Measurements from ENCODE around the gene BRWD1. TPM values are rescaled to one million over a fixed set of nuclear protein-coding genes. Genes with fewer than 3 reads are reported as not detected.
"Not testable (repeated sequence)": the region's sequence is repeated elsewhere in the genome, so short reads cannot be mapped to it uniquely, and the experiment has no call there.

Gene BRWD1
- total RNA-seq, 2 donors from 2014 or later: 71.9 to 81.6 TPM

DNA sequence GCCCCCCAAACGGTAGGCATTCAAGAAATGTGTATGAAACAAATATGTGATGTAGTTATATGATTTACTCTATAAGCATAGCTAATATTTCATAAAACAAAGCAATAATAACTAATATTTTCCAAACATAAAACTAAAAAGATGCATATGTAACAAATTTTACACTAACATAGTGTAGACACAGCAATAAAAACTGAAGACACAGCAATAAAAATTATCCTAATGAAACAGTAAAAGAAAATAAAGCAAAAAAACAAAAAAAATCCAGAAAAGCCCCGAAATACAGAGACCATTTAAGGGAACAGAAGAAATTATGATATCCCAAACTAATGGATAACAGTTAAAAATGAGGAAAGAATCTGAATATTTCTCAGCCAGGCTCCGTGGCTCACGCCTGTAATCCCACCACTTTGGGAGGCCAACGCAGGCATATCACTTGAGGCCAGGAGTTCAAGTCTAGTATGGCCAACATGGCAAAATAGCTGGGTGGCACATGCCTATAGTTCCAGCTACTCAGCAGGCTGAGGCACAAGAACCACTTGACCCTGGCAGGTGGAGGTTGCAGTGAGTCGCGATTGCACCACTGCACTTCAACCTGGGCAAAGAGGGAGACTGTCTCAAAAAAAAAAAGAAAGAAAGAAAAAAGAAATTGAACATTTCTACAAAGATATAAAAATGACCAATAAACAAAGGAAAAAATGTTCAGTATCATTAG lies 92.0 kb downstream of the BRWD1 start:
- peaks cover 13% of the 10 kb centered on the region for H3K4me1 Mint-ChIP-seq
- no peak overlapping the region for H3K4me3 Mint-ChIP-seq
- no peaks in the 10 kb centered on the region for H3K9me3 ChIP-seq (ENCODE audit: control insufficient read depth, low read length, poor library complexity, severe bottlenecking)
- ATAC-seq (no peak), DNase-seq (no peak)
- no peaks in the 10 kb centered on the region for H3K27me3 Mint-ChIP-seq
- peak overlapping the region; percentile 37 for H3K27ac Mint-ChIP-seq
- peaks cover 10% of the 10 kb centered on the region for H3K36me3 Mint-ChIP-seq (ENCODE audit: low read depth)

DNA sequence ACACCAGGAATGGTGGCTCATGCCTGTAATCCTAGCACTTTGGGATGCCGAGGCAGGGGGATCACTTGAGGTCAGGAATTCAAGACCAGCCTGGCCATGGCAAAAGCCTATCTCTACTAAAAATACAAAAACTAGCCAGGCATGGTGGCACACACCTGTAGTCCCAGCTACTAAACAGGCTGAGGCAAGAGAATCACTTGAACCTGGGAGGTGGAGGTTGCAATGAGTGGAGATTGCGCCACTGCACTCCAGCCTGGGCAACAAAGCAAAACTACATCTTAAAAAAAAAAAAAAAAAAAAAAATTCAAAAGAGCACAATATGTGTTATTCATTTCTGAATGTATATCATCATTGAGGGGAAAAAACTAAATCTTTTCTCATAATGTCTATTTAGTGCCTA lies 92.6 kb downstream of the BRWD1 start:
- DNase-seq, ATAC-seq: not testable (repeated sequence)

DNA sequence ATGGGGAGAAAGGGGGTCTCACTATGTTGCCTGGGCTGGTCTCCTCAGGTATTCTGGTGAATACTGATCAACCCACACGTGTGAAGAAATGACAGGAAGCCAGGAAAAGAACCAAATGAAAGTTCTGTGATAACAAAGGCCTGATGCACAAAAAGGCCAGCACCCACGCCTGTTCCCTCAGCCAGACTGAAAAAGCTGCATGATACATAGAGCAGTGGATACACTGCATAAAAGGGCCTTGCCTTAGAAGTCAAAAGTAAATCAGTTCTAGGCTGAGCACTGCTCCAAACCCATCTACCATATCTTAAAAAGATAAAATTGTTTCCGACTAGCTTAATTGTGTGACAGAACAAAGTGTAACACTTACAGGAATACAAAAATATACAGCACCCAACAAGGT lies 93.3 kb downstream of the BRWD1 start:
- Mint-ChIP-seq H3K36me3 (ENCODE audit: low read depth) (peaks cover 10% of the 10 kb centered on the region), H3K27ac (no peak overlapping the region), H3K4me3 (no peak overlapping the region), H3K27me3 (no peaks in the 10 kb centered on the region), H3K4me1 (peaks cover 10% of the 10 kb centered on the region)
- ATAC-seq: no peak
- DNase-seq: no peak
- no peaks in the 10 kb centered on the region for H3K9me3 ChIP-seq (ENCODE audit: control insufficient read depth, low read length, poor library complexity, severe bottlenecking)

More for the DNA sequence above, 92.6 kb downstream of the BRWD1 start:
- H3K36me3 Mint-ChIP-seq (ENCODE audit: low read depth): peaks cover 10% of the 10 kb centered on the region
- H3K27me3 Mint-ChIP-seq; H3K9me3 ChIP-seq (ENCODE audit: control insufficient read depth, low read length, poor library complexity, severe bottlenecking); H3K4me3 Mint-ChIP-seq; H3K27ac Mint-ChIP-seq: not testable (repeated sequence)
- peaks cover 11% of the 10 kb centered on the region for H3K4me1 Mint-ChIP-seq

DNA sequence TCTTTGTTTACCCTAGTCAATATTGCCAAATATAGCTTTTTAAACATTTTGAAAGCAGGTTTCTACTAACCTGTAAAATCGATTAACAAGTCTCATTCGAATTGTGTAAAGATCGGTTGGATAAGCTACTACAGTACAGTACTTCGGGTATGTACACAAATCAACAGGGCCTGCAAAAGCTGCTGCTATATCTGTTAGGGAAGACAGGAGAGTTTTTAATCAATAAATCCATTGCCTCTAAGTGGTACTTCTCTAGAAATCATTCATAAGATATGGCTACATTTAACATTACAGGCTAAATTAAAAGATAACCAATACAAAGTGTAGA lies 95.4 kb downstream of the BRWD1 start:
- H3K4me1 Mint-ChIP-seq: peaks cover 7% of the 10 kb centered on the region
- H3K9me3 ChIP-seq (ENCODE audit: control insufficient read depth, low read length, poor library complexity, severe bottlenecking): no peaks in the 10 kb centered on the region
- ATAC-seq: no peak
- peaks cover 3% of the 10 kb centered on the region for H3K36me3 Mint-ChIP-seq (ENCODE audit: low read depth)
- H3K27ac Mint-ChIP-seq: no peak overlapping the region
- H3K27me3 Mint-ChIP-seq: no peaks in the 10 kb centered on the region
- H3K4me3 Mint-ChIP-seq: no peak overlapping the region
- DNase-seq: no peak

DNA sequence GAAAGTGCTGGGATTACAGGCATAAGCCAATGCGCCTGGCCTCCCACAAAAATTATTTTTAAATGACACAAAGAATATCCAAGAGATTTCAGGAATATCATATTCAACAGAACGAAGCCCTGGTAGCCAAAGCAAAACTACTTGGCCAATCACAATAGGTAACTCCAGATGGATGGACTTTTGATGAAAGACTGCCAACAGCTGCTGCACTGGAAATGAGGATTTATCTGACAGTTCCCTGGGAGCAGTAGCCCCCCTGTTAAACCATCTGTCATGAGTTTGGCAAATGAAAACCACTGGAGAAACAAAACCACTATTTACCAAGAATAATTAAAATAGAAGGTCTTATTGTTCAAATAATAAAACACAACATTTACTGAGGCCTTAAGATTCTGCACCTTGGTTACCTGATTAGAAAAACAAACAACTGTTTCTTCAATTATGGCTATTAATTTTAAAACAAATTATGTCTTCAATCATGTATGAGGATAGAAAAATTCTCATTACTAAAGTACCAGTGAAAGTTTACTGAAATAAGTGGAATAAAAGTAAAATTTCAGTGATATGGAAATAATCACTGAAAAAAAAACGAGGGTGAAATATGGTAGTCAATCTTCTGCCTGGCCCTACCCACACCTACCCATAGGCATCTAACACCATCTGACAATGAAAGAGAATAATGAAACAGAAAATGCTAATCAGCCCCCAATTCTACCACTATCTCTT lies 95.9 kb downstream of the BRWD1 start:
- Mint-ChIP-seq H3K4me1 (peaks cover 7% of the 10 kb centered on the region), H3K27ac (no peak overlapping the region), H3K4me3 (no peak overlapping the region), H3K36me3 (ENCODE audit: low read depth) (peaks cover 3% of the 10 kb centered on the region), H3K27me3 (no peaks in the 10 kb centered on the region)
- ATAC-seq: no peak
- no peaks in the 10 kb centered on the region for H3K9me3 ChIP-seq (ENCODE audit: control insufficient read depth, low read length, poor library complexity, severe bottlenecking)
- DNase-seq: no peak

DNA sequence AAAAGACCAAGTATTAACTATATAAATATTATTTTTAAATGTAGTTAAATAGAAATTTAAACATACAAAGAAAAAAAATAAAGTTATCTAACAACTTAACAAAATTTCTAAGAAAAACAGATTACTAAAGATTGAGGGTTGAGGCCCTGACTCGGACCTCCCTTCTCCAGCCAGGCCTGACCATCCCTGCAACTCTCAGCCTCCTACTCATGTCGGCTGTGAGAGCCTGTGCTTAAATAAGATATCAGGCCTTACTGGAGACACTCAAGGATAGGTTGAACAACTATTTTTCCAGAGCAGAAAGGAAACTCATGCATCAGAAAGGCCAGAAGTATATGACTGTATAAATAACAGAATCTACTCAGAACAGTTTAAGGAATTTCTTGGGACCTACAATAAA lies 97.1 kb downstream of the BRWD1 start:
- no peaks in the 10 kb centered on the region for H3K9me3 ChIP-seq (ENCODE audit: control insufficient read depth, low read length, poor library complexity, severe bottlenecking)
- no peak for DNase-seq
- H3K36me3 Mint-ChIP-seq (ENCODE audit: low read depth): peaks cover 3% of the 10 kb centered on the region
- no peak overlapping the region for H3K4me3 Mint-ChIP-seq
- H3K27me3 Mint-ChIP-seq: no peaks in the 10 kb centered on the region
- no peak for ATAC-seq
- peaks cover 8% of the 10 kb centered on the region for H3K4me1 Mint-ChIP-seq
- H3K27ac Mint-ChIP-seq: no peak overlapping the region

DNA sequence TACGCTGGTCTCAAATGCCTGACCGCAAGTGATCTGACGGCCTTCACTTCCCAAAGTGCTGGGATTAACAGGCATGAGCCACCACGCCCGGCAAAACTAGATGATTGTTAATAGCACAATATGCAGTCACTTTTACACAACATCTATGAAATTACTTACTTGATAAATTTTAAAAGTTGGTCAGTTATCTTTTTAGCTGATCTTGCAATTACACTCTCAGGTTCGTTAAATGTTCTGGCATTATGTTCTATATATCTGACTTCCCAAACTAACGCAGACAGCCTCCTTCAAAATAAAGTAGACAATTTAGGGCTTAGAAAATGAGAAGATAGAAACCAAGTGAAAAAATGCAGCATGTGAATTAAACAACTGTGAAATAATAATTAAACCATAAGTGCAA lies 98.4 kb downstream of the BRWD1 start:
- Mint-ChIP-seq H3K27me3 (no peaks in the 10 kb centered on the region), H3K4me1 (peaks cover 14% of the 10 kb centered on the region), H3K27ac (no peak overlapping the region), H3K4me3 (no peak overlapping the region), H3K36me3 (ENCODE audit: low read depth) (peaks cover 3% of the 10 kb centered on the region)
- ATAC-seq (no peak), DNase-seq (no peak)
- no peaks in the 10 kb centered on the region for H3K9me3 ChIP-seq (ENCODE audit: control insufficient read depth, low read length, poor library complexity, severe bottlenecking)

DNA sequence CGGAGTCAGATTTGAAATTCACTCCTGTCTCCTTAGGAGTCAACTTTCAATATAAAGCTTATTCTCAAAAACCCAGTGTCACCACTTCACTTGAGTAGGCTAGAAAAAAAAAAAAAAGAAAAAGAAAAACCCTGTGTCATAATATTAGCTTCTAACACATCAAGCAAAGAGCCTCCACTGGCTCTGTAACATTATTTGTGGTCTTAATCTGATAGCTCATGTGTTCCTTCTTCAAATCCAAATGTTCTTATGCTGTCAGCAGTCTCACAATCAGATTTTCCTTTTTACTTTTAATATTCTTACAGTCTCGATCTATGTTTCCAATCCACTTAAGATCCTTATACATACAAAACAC lies 104.1 kb downstream of the BRWD1 start:
- no peak for DNase-seq
- peak overlapping the region; percentile 3 for H3K27ac Mint-ChIP-seq
- ATAC-seq: no peak
- no peak overlapping the region for H3K4me3 Mint-ChIP-seq
- H3K27me3 Mint-ChIP-seq: no peaks in the 10 kb centered on the region
- peaks cover 6% of the 10 kb centered on the region for H3K36me3 Mint-ChIP-seq (ENCODE audit: low read depth)
- H3K4me1 Mint-ChIP-seq: peaks cover 14% of the 10 kb centered on the region
- no peaks in the 10 kb centered on the region for H3K9me3 ChIP-seq (ENCODE audit: control insufficient read depth, low read length, poor library complexity, severe bottlenecking)

DNA sequence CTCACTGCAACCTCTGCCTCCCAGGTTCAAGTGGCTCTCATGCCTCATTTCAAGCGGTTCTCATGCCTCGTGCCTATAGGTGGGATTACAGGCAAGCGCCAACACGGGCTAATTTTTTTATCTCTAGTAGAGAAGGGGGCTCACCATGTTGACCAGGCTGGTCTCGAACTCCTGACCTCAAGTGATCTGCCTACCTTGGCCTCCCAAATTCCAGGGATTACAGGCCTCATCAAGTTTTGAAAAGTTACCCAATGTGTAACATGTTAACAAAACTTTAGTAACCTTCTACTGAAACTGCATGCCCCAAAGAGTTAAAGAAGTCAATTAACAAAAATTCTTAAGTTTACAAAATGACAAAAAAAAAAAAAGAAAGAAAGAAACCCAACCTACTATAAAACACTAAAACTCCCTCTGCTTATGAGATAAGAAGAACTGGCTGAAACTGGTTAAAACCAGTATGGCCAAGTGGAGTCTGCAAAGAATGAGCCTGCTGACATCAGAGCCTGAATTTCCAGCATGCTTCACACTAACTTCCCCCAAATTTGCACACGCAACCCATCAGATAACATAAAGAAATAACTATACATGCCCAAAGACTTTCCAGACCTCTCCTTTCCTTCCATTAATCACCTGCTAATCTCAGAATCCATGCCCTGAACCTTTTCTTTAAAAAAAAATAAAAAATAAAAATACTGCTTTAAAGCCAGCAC lies 104.7 kb downstream of the BRWD1 start:
- ATAC-seq: no peak
- Mint-ChIP-seq H3K4me1 (peaks cover 14% of the 10 kb centered on the region), H3K4me3 (no peak overlapping the region), H3K36me3 (ENCODE audit: low read depth) (peaks cover 6% of the 10 kb centered on the region), H3K27ac (peak overlapping the region; percentile 3), H3K27me3 (no peaks in the 10 kb centered on the region)
- DNase-seq: no peak
- no peaks in the 10 kb centered on the region for H3K9me3 ChIP-seq (ENCODE audit: control insufficient read depth, low read length, poor library complexity, severe bottlenecking)

DNA sequence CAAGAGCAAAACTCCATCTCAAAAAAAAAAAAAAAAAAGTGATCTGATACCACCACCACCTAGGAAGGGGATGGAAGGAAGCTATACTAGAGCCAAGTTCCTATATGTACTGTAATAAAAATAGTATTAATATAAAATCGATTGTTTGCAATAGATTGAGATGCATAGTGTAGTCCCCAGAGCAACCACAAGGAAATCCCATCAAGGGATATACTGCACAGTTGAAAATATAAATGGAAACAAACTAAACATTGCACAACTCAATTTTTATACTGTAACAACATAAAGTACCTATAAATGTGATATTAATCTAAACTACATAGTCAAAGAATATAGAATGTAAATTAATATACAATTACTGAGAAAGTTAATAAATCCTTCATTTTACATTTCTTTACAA lies 109.3 kb downstream of the BRWD1 start:
- Mint-ChIP-seq H3K36me3 (ENCODE audit: low read depth) (peaks cover 10% of the 10 kb centered on the region), H3K4me3 (no peak overlapping the region)
- no peak for ATAC-seq

DNA sequence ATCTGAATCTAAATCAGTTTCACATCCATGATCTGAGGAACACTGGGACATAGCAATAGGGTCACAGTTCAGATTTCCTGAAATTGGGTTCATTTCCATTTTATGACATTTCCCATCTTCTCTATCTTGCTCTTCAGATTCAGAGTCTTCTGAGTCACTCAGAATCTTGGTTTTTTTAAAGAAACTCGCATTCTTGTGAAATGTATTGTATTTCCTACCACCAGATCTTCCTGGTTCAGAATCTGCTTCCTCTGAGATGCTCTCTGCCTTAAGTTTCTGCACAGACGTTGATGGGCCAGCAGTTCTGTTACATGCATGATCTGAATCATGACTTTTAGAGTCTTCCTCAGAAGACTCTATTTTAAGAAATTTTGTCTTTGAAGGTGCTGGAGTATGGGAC lies 114.6 kb downstream of the BRWD1 start:
- H3K4me1 Mint-ChIP-seq: peaks cover 31% of the 10 kb centered on the region
- peaks cover 26% of the 10 kb centered on the region for H3K36me3 Mint-ChIP-seq (ENCODE audit: low read depth)
- DNase-seq (no peak), ATAC-seq (no peak)
- no peaks in the 10 kb centered on the region for H3K27me3 Mint-ChIP-seq
- peak overlapping the region; percentile 29 for H3K27ac Mint-ChIP-seq
- no peaks in the 10 kb centered on the region for H3K9me3 ChIP-seq (ENCODE audit: control insufficient read depth, low read length, poor library complexity, severe bottlenecking)
- no peak overlapping the region for H3K4me3 Mint-ChIP-seq

More for the DNA sequence above, 109.3 kb downstream of the BRWD1 start:
- H3K9me3 ChIP-seq (ENCODE audit: control insufficient read depth, low read length, poor library complexity, severe bottlenecking): no peaks in the 10 kb centered on the region
- no peaks in the 10 kb centered on the region for H3K27me3 Mint-ChIP-seq
- no peak for DNase-seq
- peaks cover 10% of the 10 kb centered on the region for H3K4me1 Mint-ChIP-seq
- no peak overlapping the region for H3K27ac Mint-ChIP-seq

DNA sequence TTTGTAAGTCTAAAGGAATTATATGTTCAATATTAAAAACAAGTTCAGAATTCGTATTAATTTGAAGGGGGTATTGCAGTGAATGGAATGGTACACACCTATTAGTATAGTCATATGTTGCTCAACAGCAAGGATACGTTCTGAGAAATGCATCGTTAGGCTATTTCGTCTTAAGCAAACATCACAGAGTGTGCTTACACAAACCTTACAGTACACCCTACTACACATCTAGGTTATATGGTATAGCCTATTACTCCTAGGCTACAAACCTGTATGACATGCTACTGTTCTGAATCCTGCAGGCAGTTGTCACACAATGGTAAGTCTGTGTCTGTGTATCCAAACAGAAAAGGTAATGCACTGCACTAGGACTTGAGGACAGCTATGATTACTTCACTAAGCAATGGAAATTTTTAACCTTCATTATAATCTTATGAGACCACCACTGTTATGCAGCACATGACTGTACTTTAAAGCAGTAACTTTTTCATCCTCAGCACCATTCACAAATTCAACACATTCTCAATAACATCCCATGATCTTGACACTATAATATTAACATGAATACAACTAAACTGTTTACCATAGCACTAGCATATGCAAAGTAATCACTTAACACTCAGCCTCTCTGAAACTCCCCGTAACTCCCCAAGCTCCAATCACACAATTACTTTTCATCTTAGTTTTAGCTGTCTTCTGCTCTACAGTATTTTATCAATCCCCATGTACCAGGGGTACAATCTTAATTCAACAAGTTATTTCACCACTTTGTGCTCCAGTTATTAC lies 115.8 kb downstream of the BRWD1 start:
- Mint-ChIP-seq H3K27me3 (no peaks in the 10 kb centered on the region), H3K36me3 (ENCODE audit: low read depth) (peaks cover 26% of the 10 kb centered on the region), H3K27ac (peak overlapping the region; percentile 85), H3K4me1 (peaks cover 31% of the 10 kb centered on the region), H3K4me3 (no peak overlapping the region)
- H3K9me3 ChIP-seq (ENCODE audit: control insufficient read depth, low read length, poor library complexity, severe bottlenecking): no peaks in the 10 kb centered on the region
- DNase-seq: no peak
- ATAC-seq: no peak

DNA sequence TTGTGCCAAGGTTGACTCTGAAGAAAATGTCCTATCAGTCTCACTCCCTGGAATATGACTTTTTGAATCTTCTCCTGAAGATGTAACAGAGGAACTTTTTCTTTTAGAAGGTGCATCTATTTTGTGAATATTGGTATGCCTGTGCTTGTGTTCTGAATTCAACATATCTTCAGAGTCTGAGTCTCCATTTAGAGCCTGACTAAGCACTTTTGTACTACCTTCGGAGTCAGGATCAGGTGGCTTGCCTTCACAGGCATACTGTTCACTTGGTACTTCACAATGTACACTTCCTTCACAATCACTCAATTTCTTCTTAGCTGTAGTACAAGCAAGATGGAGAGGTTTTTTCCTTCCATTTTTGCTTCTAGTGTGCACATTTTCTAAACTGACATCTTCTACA lies 116.6 kb downstream of the BRWD1 start:
- Mint-ChIP-seq H3K36me3 (ENCODE audit: low read depth) (peaks cover 26% of the 10 kb centered on the region), H3K27ac (peak overlapping the region; percentile 85), H3K27me3 (no peaks in the 10 kb centered on the region), H3K4me3 (peak overlapping the region; percentile 69), H3K4me1 (peaks cover 31% of the 10 kb centered on the region)
- DNase-seq (no peak), ATAC-seq (no peak)
- H3K9me3 ChIP-seq (ENCODE audit: control insufficient read depth, low read length, poor library complexity, severe bottlenecking): no peaks in the 10 kb centered on the region
